Neural cell (in vitro differentiated cells): Measurements from ENCODE around the gene VSTM2B. TPM values are rescaled to one million over a fixed set of nuclear protein-coding genes. Genes with fewer than 3 reads are reported as not detected.

Source experiments
- H2AFZ ChIP-seq: fragments of 200-600, 300-800 bp; sonication (generic), shearing (Covaris generic); 2 replicates; pipeline ENCODE4 v1.6.0; 2014; ENCODE audit warnings: low read depth, mild to moderate bottlenecking, antibody characterized with exemption, low read length, moderate library complexity
- H3F3A ChIP-seq: fragments of 200-600 bp; shearing (Covaris generic); 2 replicates; pipeline ENCODE4 v1.6.1; 2016; ENCODE audit warnings: mild to moderate bottlenecking, moderate library complexity, mixed read lengths, antibody characterized with exemption, low read length; ENCODE audit not compliant: insufficient read depth, poor library complexity, severe bottlenecking
- H3K27ac ChIP-seq: fragments of 200-600, 300-800 bp; sonication (generic), shearing (Covaris generic); 2 replicates; pipeline ENCODE4 v1.5.1; 2014; ENCODE audit warnings: mild to moderate bottlenecking, low read length, moderate library complexity
- H3K27me3 ChIP-seq: fragments of 300-800, 200-600 bp; sonication (generic), shearing (Covaris generic); 2 replicates; pipeline ENCODE4 v1.6.0; 2014; ENCODE audit warnings: mild to moderate bottlenecking, low read depth, low read length, moderate library complexity; ENCODE audit not compliant: insufficient read depth
- H3K36me3 ChIP-seq: fragments of 300-800, 200-600 bp; sonication (generic), shearing (Covaris generic); 2 replicates; pipeline ENCODE4 v1.5.1; 2014; ENCODE audit warnings: mild to moderate bottlenecking, antibody characterized with exemption, low read length, moderate library complexity; ENCODE audit not compliant: insufficient read depth
- H3K4me2 ChIP-seq: fragments of 300-800, 200-600 bp; sonication (generic), shearing (Covaris generic); 2 replicates; pipeline ENCODE4 v1.6.0; 2014; ENCODE audit warnings: mild to moderate bottlenecking, low read length
- H3K4me3 ChIP-seq: fragments of 300-800, 200-600 bp; sonication (generic), shearing (Covaris generic); 2 replicates; pipeline ENCODE4 v1.5.1; 2014; ENCODE audit warnings: mild to moderate bottlenecking, low read length, moderate library complexity
- H3K79me2 ChIP-seq: fragments of 200-600 bp; shearing (Covaris generic); replicated peaks from 2 replicates; pipeline ENCODE4 v1.6.0; 2014; ENCODE audit warnings: mild to moderate bottlenecking, low read length, moderate library complexity; ENCODE audit not compliant: insufficient read depth
- H3K9ac ChIP-seq: fragments of 300-800, 200-600 bp; sonication (generic), shearing (Covaris generic); 2 replicates; pipeline ENCODE4 v1.6.1; 2016; ENCODE audit warnings: mild to moderate bottlenecking, low read length, mixed read lengths
- H3K9me2 ChIP-seq: fragments of 200-600 bp; shearing (Covaris generic); 2 replicates; pipeline ENCODE4 v1.6.1; 2016; ENCODE audit warnings: mild to moderate bottlenecking, low read length, mixed read lengths; ENCODE audit not compliant: insufficient read depth
- H3K9me3 ChIP-seq: fragments of 200-600, 300-800 bp; sonication (generic), shearing (Covaris generic); 2 replicates; pipeline ENCODE4 v1.6.1; 2016; ENCODE audit warnings: mild to moderate bottlenecking, mixed run types, low read length, moderate library complexity, mixed read lengths
- H4K20me1 ChIP-seq: fragments of 200-600 bp; shearing (Covaris generic); 2 replicates; pipeline ENCODE4 v1.6.1; 2016; ENCODE audit warnings: mild to moderate bottlenecking, mixed run types; ENCODE audit not compliant: insufficient read depth
- EP300 ChIP-seq: fragments of 450-650 bp; conservative IDR thresholded peaks from 2 replicates; pipeline ENCODE4 v1.6.1; 2014; ENCODE audit warnings: antibody characterized with exemption, mild to moderate bottlenecking, moderate library complexity; ENCODE audit not compliant: poor library complexity, severe bottlenecking
- EZH2 ChIP-seq: fragments of 200-600, 300-800 bp; shearing (Covaris generic), sonication (generic); IDR thresholded peaks from 2 replicates; pipeline ENCODE4 v1.6.1; 2014; ENCODE audit warnings: antibody characterized with exemption, low read length, borderline replicate concordance, mild to moderate bottlenecking; ENCODE audit not compliant: insufficient read depth, poor library complexity, severe bottlenecking
- MXI1 ChIP-seq: fragments of 450-650 bp; conservative IDR thresholded peaks from 2 replicates; pipeline ENCODE4 v1.6.1; 2014; ENCODE audit warnings: antibody characterized with exemption, mild to moderate bottlenecking; ENCODE audit not compliant: poor library complexity, severe bottlenecking
- POLR2AphosphoS5 ChIP-seq: IDR thresholded peaks from 2 replicates; pipeline ENCODE4 v1.6.1; 2012
- RAD21 ChIP-seq: fragments of 450-650 bp; conservative IDR thresholded peaks from 2 replicates; pipeline ENCODE4 v1.6.1; 2014; ENCODE audit warnings: antibody characterized with exemption, mild to moderate bottlenecking, moderate library complexity
- SMC3 ChIP-seq: fragments of 450-650 bp; conservative IDR thresholded peaks from 2 replicates; pipeline ENCODE4 v1.6.1; 2014; ENCODE audit warnings: antibody characterized with exemption, mild to moderate bottlenecking, moderate library complexity; ENCODE audit not compliant: poor library complexity
- TAF1 ChIP-seq: IDR thresholded peaks from 2 replicates; pipeline ENCODE4 v1.6.1; 2012; ENCODE audit warnings: low read depth
- polyA plus RNA-seq: library from polyadenylated mRNA; depleted of rRNA; stranded (reverse); fragments of >200 nt; gene quantifications from 2 replicates; pipeline ENCODE4 v1.2.3, GENCODE V29; 2014
- TF ChIP-seq, protein P1 (sequence below): IDR thresholded peaks from 2 replicates; pipeline ENCODE4 v1.6.1; 2012; ENCODE audit warnings: borderline replicate concordance
- TF ChIP-seq, protein P2 (sequence below): fragments of 450-650 bp; IDR thresholded peaks from 2 replicates; pipeline ENCODE4 v1.5.1; 2014; ENCODE audit warnings: antibody characterized with exemption, mild to moderate bottlenecking, moderate library complexity; ENCODE audit not compliant: poor library complexity, severe bottlenecking

The VSTM2B gene
- polyA plus RNA-seq, 1 donor from 2014 or later, result 24.4 TPM

DNA sequence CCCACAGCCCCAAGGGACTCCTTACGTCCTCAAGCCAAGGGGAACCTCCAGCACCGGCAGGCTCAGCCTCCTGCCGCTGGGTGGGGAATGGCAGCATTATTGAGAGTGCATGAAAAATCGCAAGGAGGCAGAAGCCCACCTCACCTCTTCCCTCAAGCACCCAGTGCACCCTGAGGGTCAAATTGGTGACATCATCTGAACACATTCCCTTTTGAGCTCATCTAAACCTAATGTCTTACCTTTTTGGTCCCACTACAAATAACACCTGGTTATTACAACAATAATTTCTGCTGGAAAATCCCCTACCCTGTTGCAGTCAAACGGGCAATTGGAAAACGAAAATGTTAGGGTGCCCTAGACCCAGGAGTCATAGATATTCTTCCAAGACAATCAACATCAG, 68.1 kb downstream of the VSTM2B start:
- Histone ChIP-seq H3K9me3 (no peaks in the 10 kb centered on the region), H4K20me1 (no peaks in the 10 kb centered on the region), H3F3A (no peaks in the 10 kb centered on the region), H3K4me2 (no peak overlapping the region), H3K9ac (no peak overlapping the region), H3K9me2 (no peaks in the 10 kb centered on the region), H3K4me3 (no peak overlapping the region), H3K27ac (no peak overlapping the region), H3K36me3 (no peaks in the 10 kb centered on the region), H2AFZ (no peak overlapping the region), H3K27me3 (no peaks in the 10 kb centered on the region), H3K79me2 (no peaks in the 10 kb centered on the region)
- TF ChIP-seq SMC3 (no peak), POLR2AphosphoS5 (no peak), RAD21 (no peak), TAF1 (no peak), EZH2 (no peak), MXI1 (no peak), EP300 (no peak)
- TF ChIP-seq, protein P1, sequence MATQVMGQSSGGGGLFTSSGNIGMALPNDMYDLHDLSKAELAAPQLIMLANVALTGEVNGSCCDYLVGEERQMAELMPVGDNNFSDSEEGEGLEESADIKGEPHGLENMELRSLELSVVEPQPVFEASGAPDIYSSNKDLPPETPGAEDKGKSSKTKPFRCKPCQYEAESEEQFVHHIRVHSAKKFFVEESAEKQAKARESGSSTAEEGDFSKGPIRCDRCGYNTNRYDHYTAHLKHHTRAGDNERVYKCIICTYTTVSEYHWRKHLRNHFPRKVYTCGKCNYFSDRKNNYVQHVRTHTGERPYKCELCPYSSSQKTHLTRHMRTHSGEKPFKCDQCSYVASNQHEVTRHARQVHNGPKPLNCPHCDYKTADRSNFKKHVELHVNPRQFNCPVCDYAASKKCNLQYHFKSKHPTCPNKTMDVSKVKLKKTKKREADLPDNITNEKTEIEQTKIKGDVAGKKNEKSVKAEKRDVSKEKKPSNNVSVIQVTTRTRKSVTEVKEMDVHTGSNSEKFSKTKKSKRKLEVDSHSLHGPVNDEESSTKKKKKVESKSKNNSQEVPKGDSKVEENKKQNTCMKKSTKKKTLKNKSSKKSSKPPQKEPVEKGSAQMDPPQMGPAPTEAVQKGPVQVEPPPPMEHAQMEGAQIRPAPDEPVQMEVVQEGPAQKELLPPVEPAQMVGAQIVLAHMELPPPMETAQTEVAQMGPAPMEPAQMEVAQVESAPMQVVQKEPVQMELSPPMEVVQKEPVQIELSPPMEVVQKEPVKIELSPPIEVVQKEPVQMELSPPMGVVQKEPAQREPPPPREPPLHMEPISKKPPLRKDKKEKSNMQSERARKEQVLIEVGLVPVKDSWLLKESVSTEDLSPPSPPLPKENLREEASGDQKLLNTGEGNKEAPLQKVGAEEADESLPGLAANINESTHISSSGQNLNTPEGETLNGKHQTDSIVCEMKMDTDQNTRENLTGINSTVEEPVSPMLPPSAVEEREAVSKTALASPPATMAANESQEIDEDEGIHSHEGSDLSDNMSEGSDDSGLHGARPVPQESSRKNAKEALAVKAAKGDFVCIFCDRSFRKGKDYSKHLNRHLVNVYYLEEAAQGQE, result no peak
- TF ChIP-seq, protein P2, sequence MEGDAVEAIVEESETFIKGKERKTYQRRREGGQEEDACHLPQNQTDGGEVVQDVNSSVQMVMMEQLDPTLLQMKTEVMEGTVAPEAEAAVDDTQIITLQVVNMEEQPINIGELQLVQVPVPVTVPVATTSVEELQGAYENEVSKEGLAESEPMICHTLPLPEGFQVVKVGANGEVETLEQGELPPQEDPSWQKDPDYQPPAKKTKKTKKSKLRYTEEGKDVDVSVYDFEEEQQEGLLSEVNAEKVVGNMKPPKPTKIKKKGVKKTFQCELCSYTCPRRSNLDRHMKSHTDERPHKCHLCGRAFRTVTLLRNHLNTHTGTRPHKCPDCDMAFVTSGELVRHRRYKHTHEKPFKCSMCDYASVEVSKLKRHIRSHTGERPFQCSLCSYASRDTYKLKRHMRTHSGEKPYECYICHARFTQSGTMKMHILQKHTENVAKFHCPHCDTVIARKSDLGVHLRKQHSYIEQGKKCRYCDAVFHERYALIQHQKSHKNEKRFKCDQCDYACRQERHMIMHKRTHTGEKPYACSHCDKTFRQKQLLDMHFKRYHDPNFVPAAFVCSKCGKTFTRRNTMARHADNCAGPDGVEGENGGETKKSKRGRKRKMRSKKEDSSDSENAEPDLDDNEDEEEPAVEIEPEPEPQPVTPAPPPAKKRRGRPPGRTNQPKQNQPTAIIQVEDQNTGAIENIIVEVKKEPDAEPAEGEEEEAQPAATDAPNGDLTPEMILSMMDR, result no peak

DNA sequence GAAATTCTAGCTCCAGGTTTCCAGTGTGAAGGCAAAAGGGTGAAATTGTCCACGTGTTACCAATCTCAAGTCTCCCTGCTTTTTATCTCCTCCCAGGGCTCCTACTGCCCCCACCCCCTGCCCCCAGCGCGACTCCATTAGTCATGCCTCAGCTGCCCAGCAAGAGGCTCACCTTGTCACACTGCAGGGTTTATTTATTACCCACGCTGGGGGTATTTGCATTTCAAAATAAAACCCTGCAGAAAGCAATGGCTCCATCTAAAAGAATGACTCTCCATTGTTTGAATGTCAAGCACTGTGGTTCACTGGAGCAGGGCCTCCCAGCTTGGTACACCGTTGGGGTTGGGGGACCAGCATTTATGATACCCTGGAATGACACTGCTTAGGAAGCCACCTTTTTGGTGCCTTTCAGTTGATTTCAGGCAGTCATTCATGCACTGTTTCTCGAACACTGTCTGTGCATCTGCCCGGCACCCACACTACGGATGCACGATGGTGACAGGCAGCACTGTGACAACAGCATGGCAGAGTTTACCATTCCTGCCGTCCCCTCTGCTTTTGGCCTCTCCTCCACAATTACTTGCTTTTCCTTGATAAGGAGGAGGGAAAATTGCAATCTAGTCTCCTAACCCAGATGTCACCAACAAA, 70.4 kb downstream of the VSTM2B start:
- Histone ChIP-seq H3K36me3 (no peaks in the 10 kb centered on the region), H3K4me2 (no peak overlapping the region), H3K9me3 (no peaks in the 10 kb centered on the region), H3K79me2 (no peaks in the 10 kb centered on the region), H3F3A (no peaks in the 10 kb centered on the region), H3K9ac (peak overlapping the region; percentile 36), H3K27me3 (no peaks in the 10 kb centered on the region), H3K27ac (peak overlapping the region; percentile 64), H2AFZ (peak overlapping the region; percentile 27), H3K9me2 (no peaks in the 10 kb centered on the region), H3K4me3 (peak overlapping the region; percentile 19), H4K20me1 (no peaks in the 10 kb centered on the region)
- TF ChIP-seq, protein P1, result no peak
